Natural killer cell (primary cell): Measurements from ENCODE around the gene SLC30A1. TPM values are rescaled to one million over a fixed set of nuclear protein-coding genes. Genes with fewer than 3 reads are reported as not detected.

Experiments
- ATAC-seq, 3 donors: fragments of 150-1000 bp in 2 of 3; fragments of 200-7000 bp in 1 of 3; cut with Tn5 transposase; 1 replicate in 1 of 3; 2 replicates in 2 of 3; pipeline ENCODE4 v1.10.0; 2021; ENCODE audit warnings: mild to moderate bottlenecking in 2 of 3, moderate library complexity in 2 of 3
- DNase-seq, 2 donors: peaks; one replicate each; pipeline versions ENCODE4 v3.0.0 to v3.0.0-alpha.2; 2013 to 2021; ENCODE audit warnings: mixed read lengths in 1 of 2
- H3K27ac ChIP-seq: one replicate; pipeline ENCODE4 v1.5.1; 2013; ENCODE audit warnings: mild to moderate bottlenecking, low read length
- H3K27me3 ChIP-seq: one replicate; pipeline ENCODE4 v1.6.1; 2013; ENCODE audit warnings: low read length; ENCODE audit not compliant: control insufficient read depth, insufficient read depth
- H3K36me3 ChIP-seq: one replicate; pipeline ENCODE4 v1.6.1; 2013; ENCODE audit warnings: low read length; ENCODE audit not compliant: control insufficient read depth, insufficient read depth
- H3K4me1 ChIP-seq: one replicate; pipeline ENCODE4 v1.6.1; 2013; ENCODE audit warnings: low read length; ENCODE audit not compliant: control insufficient read depth, insufficient read depth
- H3K4me3 ChIP-seq: one replicate; pipeline ENCODE4 v1.5.1; 2013; ENCODE audit warnings: low read length
- H3K9me3 ChIP-seq: one replicate; pipeline ENCODE4 v1.6.1; 2013; ENCODE audit warnings: low read length; ENCODE audit not compliant: control insufficient read depth, insufficient read depth
- H3K27ac Mint-ChIP-seq, 2 donors: one replicate each; pipeline ENCODE4 v1.8.0; 2022; ENCODE audit warnings: mild to moderate bottlenecking in 2 of 2, mixed read lengths in 2 of 2, moderate library complexity in 1 of 2
- H3K27me3 Mint-ChIP-seq, 2 donors: one replicate each; pipeline ENCODE4 v1.8.0; 2022; ENCODE audit warnings: low read depth in 2 of 2, mixed read lengths in 2 of 2
- H3K36me3 Mint-ChIP-seq: one replicate; pipeline ENCODE4 v1.8.0; 2022; ENCODE audit warnings: mixed read lengths
- H3K4me1 Mint-ChIP-seq, 2 donors: one replicate each; pipeline ENCODE4 v1.8.0; 2022; ENCODE audit warnings: mixed read lengths in 2 of 2
- H3K4me3 Mint-ChIP-seq: one replicate; pipeline ENCODE4 v1.8.0; 2022; ENCODE audit warnings: mild to moderate bottlenecking, moderate library complexity, mixed read lengths
- H3K9me3 Mint-ChIP-seq, 2 donors: one replicate each; pipeline ENCODE4 v1.8.0; 2022; ENCODE audit warnings: mixed read lengths in 2 of 2
- CTCF ChIP-seq: fragments of 200-600 bp; IDR thresholded peaks from one replicate; pipeline ENCODE4 v1.8.0; 2022; ENCODE audit warnings: antibody characterized with exemption
- WGBS: methylation state at CpG from one replicate; pipeline ENCODE4 v1.1.7; 2013; ENCODE audit warnings: missing lambda C conversion rate; ENCODE audit not compliant: insufficient coverage; 5-methylcytosine and 5-hydroxymethylcytosine counted together
- intact Hi-C: fragments of 100-400 bp; cut with micrococcal nuclease; formaldehyde crosslinking; loops from one replicate; pipeline ENCODE4 v1.14.2; 2022
- total RNA-seq, 4 donors: library from RNA; stranded (reverse); fragments of 120-200 nt in 1 of 4; gene quantifications; one replicate each; pipeline versions ENCODE4 v1.2.3 to v1.2.4, GENCODE V29; 2013 to 2022

The SLC30A1 gene
- total RNA-seq, 3 donors from 2014 or later (not counting 1 experiment from before 2014, with no cell fraction given), result 8.4 to 16.0 (median 12.1) TPM

- Mint-ChIP-seq H3K4me3 (peak overlapping the region; percentile 61), H3K4me1 (peaks cover 37 to 49% of the 10 kb centered on the region in 2 donors), H3K27ac (peak overlapping the region; percentile 81 to 92), H3K9me3 (no peaks in the 10 kb centered on the region), H3K36me3 (no peaks in the 10 kb centered on the region), H3K27me3 (no peaks in the 10 kb centered on the region)
- intact Hi-C loops, result no loop called here
- ATAC-seq (no peak), DNase-seq (no peak)
- Histone ChIP-seq H3K36me3 (no peaks in the 10 kb centered on the region), H3K9me3 (no peaks in the 10 kb centered on the region), H3K4me1 (peaks cover 41% of the 10 kb centered on the region), H3K27ac (peak overlapping the region; percentile 16), H3K4me3 (no peak overlapping the region), H3K27me3 (no peaks in the 10 kb centered on the region)
- no CpG with 5 or more reads among the region's 3 CpGs for WGBS
- TF ChIP-seq CTCF, result no peak
Measured at GRCh38 chr1:211581526-211581925, 2.6 kb upstream of the SLC30A1 start.

- Histone ChIP-seq H3K27ac (no peak overlapping the region), H3K4me3 (no peak overlapping the region), H3K4me1 (peaks cover 41% of the 10 kb centered on the region), H3K27me3 (no peaks in the 10 kb centered on the region), H3K9me3 (no peaks in the 10 kb centered on the region), H3K36me3 (peaks cover 8% of the 10 kb centered on the region)
- H3K9me3 Mint-ChIP-seq, result no peaks in the 10 kb centered on the region
- TF ChIP-seq CTCF, result no peak
- H3K4me3 Mint-ChIP-seq, result peak overlapping the region; percentile 87
- ATAC-seq (no peak), DNase-seq (no peak)
- peak overlapping the region; percentile 81 to 83 for H3K27ac Mint-ChIP-seq
- no peaks in the 10 kb centered on the region for H3K27me3 Mint-ChIP-seq
- H3K36me3 Mint-ChIP-seq, result no peaks in the 10 kb centered on the region
- no CpG with 5 or more reads among the region's 1 CpG for WGBS
- intact Hi-C loops, result no loop called here
- peaks cover 49 to 60% of the 10 kb centered on the region in 2 donors for H3K4me1 Mint-ChIP-seq
Measured at GRCh38 chr1:211580303-211580687, 1.3 kb upstream of the SLC30A1 start.

GRCh38 chr1:211579440-211580302 is 710 bp upstream of the SLC30A1 start:
- Mint-ChIP-seq H3K36me3 (no peaks in the 10 kb centered on the region), H3K27me3 (no peaks in the 10 kb centered on the region), H3K4me1 (peaks cover 53 to 61% of the 10 kb centered on the region in 2 donors), H3K27ac (peak overlapping the region; percentile 81 to 83), H3K4me3 (peak overlapping the region; percentile 87), H3K9me3 (no peaks in the 10 kb centered on the region)
- peaks cover 13% of the 10 kb centered on the region for H3K36me3 ChIP-seq
- intact Hi-C loops, result loop anchor here (1.0 to 5.0 kb wide), 3 partner anchors 64 to 458 kb away; partner anchors contain the start of genes DTL and INTS7
- ATAC-seq (peak; percentile 41 to 60 (median 51)), DNase-seq (peak in 1 of 2 donors; percentile 86)
- peak overlapping the region; percentile 28 for H3K4me3 ChIP-seq
- TF ChIP-seq CTCF, result no peak
- H3K9me3 ChIP-seq, result no peaks in the 10 kb centered on the region
- peaks cover 41% of the 10 kb centered on the region for H3K4me1 ChIP-seq
- no peaks in the 10 kb centered on the region for H3K27me3 ChIP-seq
- WGBS, result 8% methylated on average over 45 of the region's 46 CpGs
- peak overlapping the region; percentile 49 for H3K27ac ChIP-seq
